Measurements from ENCODE around the gene OSBPL8.
"Not testable (repeated sequence)": the region's sequence is repeated elsewhere in the genome, so short reads cannot be mapped to it uniquely, and the experiment has no call there.

OSBPL8 gene

GRCh38 chr12:76332606-76333005 is 227.0 kb downstream of the OSBPL8 start:
- peaks cover 16% of the 10 kb centered on the region for H3K9me3 ChIP-seq (ENCODE audit: control insufficient read depth, insufficient read depth, low read depth, low read length)
- no peaks in the 10 kb centered on the region for H3K36me3 ChIP-seq (ENCODE audit: control insufficient read depth, insufficient read depth, low read length)
- no peaks in the 10 kb centered on the region for H3K4me1 ChIP-seq (ENCODE audit: control insufficient read depth, insufficient read depth, low read length)
- no peak overlapping the region for H3K4me3 ChIP-seq (ENCODE audit: low read depth, low read length)
- no peak overlapping the region for H3K27ac ChIP-seq (ENCODE audit: low read depth, low read length)
- no peaks in the 10 kb centered on the region for H3K27me3 ChIP-seq (ENCODE audit: control insufficient read depth, insufficient read depth, low read length)
- H3K9ac ChIP-seq (ENCODE audit: low read length): no peak overlapping the region

DNA sequence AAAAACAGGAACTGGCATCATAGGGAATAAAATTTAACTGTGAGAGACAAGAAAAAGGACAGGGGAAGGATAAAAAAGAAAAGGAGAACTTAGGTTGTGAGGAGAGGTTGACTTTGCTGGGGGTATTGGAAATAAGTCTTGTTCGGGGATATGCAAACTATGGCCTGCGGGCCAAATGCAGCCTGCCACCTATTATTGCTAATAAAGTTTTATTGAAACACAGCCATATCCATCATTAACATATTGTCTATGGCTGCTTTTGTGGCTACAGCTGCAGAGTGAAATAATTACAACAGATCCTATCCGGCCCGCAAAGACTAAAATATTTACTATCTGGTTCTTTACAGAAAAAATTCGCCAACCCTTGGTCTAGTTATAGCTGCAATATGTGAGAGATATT is 230.0 kb downstream of the OSBPL8 start:
- H3K36me3 ChIP-seq (ENCODE audit: control insufficient read depth, insufficient read depth, low read length): no peaks in the 10 kb centered on the region
- no peaks in the 10 kb centered on the region for H3K27me3 ChIP-seq (ENCODE audit: control insufficient read depth, insufficient read depth, low read length)
- H3K27ac ChIP-seq (ENCODE audit: low read depth, low read length): no peak overlapping the region
- H3K9me3 ChIP-seq (ENCODE audit: control insufficient read depth, insufficient read depth, low read depth, low read length): peaks cover 27% of the 10 kb centered on the region
- H3K9ac ChIP-seq (ENCODE audit: low read length): no peak overlapping the region
- H3K4me1 ChIP-seq (ENCODE audit: control insufficient read depth, insufficient read depth, low read length): no peaks in the 10 kb centered on the region
- H3K4me3 ChIP-seq (ENCODE audit: low read depth, low read length): no peak overlapping the region

DNA sequence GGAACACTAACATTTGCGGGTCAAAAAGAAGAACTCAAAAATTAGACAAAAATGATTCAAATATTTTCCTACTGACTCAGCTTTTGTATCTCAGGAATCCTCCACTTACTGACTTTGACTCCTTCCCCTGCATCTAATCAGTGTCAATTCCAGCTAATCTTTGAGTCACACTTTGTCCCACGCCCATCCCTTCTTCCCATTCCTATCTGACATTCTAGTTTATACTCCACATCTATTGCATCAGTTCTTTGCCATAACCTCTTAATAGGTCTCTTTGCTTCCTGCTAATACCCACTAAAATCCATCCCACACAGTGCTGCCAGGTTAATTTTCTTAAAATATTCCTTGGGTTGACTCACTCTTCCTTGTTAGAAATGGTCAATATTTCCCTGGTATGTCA is 230.4 kb downstream of the OSBPL8 start:
- Histone ChIP-seq H3K36me3 (ENCODE audit: control insufficient read depth, insufficient read depth, low read length) (no peaks in the 10 kb centered on the region), H3K4me1 (ENCODE audit: control insufficient read depth, insufficient read depth, low read length) (no peaks in the 10 kb centered on the region), H3K4me3 (ENCODE audit: low read depth, low read length) (no peak overlapping the region), H3K9me3 (ENCODE audit: control insufficient read depth, insufficient read depth, low read depth, low read length) (peaks cover 27% of the 10 kb centered on the region), H3K9ac (ENCODE audit: low read length) (no peak overlapping the region), H3K27ac (ENCODE audit: low read depth, low read length) (no peak overlapping the region), H3K27me3 (ENCODE audit: control insufficient read depth, insufficient read depth, low read length) (no peaks in the 10 kb centered on the region)

GRCh38 chr12:76319595-76320319 is 239.8 kb downstream of the OSBPL8 start:
- Histone ChIP-seq H3K9ac (ENCODE audit: low read length) (peak overlapping the region; percentile 39), H3K4me3 (ENCODE audit: low read depth, low read length) (peak overlapping the region; percentile 46)
- not testable (repeated sequence) for H3K4me1 ChIP-seq (ENCODE audit: control insufficient read depth, insufficient read depth, low read length); H3K27me3 ChIP-seq (ENCODE audit: control insufficient read depth, insufficient read depth, low read length); H3K27ac ChIP-seq (ENCODE audit: low read depth, low read length); H3K9me3 ChIP-seq (ENCODE audit: control insufficient read depth, insufficient read depth, low read depth, low read length); H3K36me3 ChIP-seq (ENCODE audit: control insufficient read depth, insufficient read depth, low read length)

GRCh38 chr12:76318773-76319594 is 240.6 kb downstream of the OSBPL8 start:
- no peaks in the 10 kb centered on the region for H3K4me1 ChIP-seq (ENCODE audit: control insufficient read depth, insufficient read depth, low read length)
- H3K27ac ChIP-seq (ENCODE audit: low read depth, low read length): no peak overlapping the region
- no peaks in the 10 kb centered on the region for H3K36me3 ChIP-seq (ENCODE audit: control insufficient read depth, insufficient read depth, low read length)
- no peak overlapping the region for H3K9ac ChIP-seq (ENCODE audit: low read length)
- H3K27me3 ChIP-seq (ENCODE audit: control insufficient read depth, insufficient read depth, low read length): no peaks in the 10 kb centered on the region
- H3K4me3 ChIP-seq (ENCODE audit: low read depth, low read length): peak overlapping the region; percentile 25; the same call in 1 of the 2 replicates
- H3K9me3 ChIP-seq (ENCODE audit: control insufficient read depth, insufficient read depth, low read depth, low read length): no peaks in the 10 kb centered on the region

GRCh38 chr12:76317976-76318375 is 241.6 kb downstream of the OSBPL8 start:
- Histone ChIP-seq H3K36me3 (ENCODE audit: control insufficient read depth, insufficient read depth, low read length) (no peaks in the 10 kb centered on the region), H3K9me3 (ENCODE audit: control insufficient read depth, insufficient read depth, low read depth, low read length) (no peaks in the 10 kb centered on the region), H3K4me1 (ENCODE audit: control insufficient read depth, insufficient read depth, low read length) (no peaks in the 10 kb centered on the region), H3K4me3 (ENCODE audit: low read depth, low read length) (no peak overlapping the region), H3K27me3 (ENCODE audit: control insufficient read depth, insufficient read depth, low read length) (no peaks in the 10 kb centered on the region), H3K9ac (ENCODE audit: low read length) (no peak overlapping the region), H3K27ac (ENCODE audit: low read depth, low read length) (no peak overlapping the region)

- Histone ChIP-seq H3K9ac (ENCODE audit: low read length) (no peak overlapping the region), H3K9me3 (ENCODE audit: control insufficient read depth, insufficient read depth, low read depth, low read length) (no peaks in the 10 kb centered on the region), H3K27me3 (ENCODE audit: control insufficient read depth, insufficient read depth, low read length) (no peaks in the 10 kb centered on the region), H3K4me1 (ENCODE audit: control insufficient read depth, insufficient read depth, low read length) (peaks cover 8% of the 10 kb centered on the region), H3K36me3 (ENCODE audit: control insufficient read depth, insufficient read depth, low read length) (no peaks in the 10 kb centered on the region), H3K4me3 (ENCODE audit: low read depth, low read length) (no peak overlapping the region), H3K27ac (ENCODE audit: low read depth, low read length) (no peak overlapping the region)
These were observed 243.1 kb downstream of the OSBPL8 start for GRCh38 chr12:76316468-76316867.

DNA sequence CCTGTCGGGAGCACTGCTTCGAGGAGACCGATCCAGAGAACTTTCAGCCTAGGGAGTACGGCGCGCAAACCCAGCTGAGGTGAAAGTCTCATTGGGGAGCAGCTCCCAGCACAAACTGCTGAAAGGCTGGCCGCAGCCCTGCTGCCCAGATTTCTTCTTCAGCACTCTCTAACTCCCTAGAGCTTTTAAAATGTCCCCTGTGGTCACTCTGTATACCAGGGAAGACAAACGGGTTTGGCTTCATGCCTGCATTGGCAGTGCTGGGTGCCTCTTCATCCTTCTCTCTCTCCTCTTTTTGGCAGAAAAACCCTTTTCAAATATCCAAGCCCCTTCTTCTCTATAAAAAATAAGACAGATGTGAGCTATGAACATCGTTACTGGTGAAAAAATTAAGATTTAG is 246.3 kb downstream of the OSBPL8 start:
- no peaks in the 10 kb centered on the region for H3K9me3 ChIP-seq (ENCODE audit: control insufficient read depth, insufficient read depth, low read depth, low read length)
- no peak overlapping the region for H3K27ac ChIP-seq (ENCODE audit: low read depth, low read length)
- H3K36me3 ChIP-seq (ENCODE audit: control insufficient read depth, insufficient read depth, low read length): no peaks in the 10 kb centered on the region
- H3K4me1 ChIP-seq (ENCODE audit: control insufficient read depth, insufficient read depth, low read length): peaks cover 8% of the 10 kb centered on the region
- no peak overlapping the region for H3K4me3 ChIP-seq (ENCODE audit: low read depth, low read length)
- H3K9ac ChIP-seq (ENCODE audit: low read length): no peak overlapping the region
- H3K27me3 ChIP-seq (ENCODE audit: control insufficient read depth, insufficient read depth, low read length): no peaks in the 10 kb centered on the region

DNA sequence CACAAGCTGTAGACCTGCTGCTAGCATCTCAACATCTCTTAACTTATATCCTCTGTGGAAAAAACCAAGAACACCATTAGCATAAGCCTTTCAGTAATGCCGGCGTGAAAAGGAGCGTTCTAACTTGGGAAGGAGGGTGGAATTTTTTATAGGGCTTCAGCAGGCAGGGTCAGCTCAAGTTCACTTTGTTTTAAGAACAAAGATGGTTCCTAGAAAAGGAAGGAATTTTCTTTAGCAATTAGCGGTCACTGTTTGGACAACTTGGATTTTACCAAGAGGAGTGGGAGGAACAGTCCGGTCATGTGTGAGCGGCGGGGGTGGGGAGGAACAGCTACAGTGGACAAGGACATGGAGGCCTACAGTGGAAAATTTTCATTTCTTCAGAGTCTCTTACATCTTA is 247.3 kb downstream of the OSBPL8 start:
- Histone ChIP-seq H3K4me3 (ENCODE audit: low read depth, low read length) (no peak overlapping the region), H3K27me3 (ENCODE audit: control insufficient read depth, insufficient read depth, low read length) (no peaks in the 10 kb centered on the region), H3K27ac (ENCODE audit: low read depth, low read length) (no peak overlapping the region), H3K9me3 (ENCODE audit: control insufficient read depth, insufficient read depth, low read depth, low read length) (no peaks in the 10 kb centered on the region), H3K36me3 (ENCODE audit: control insufficient read depth, insufficient read depth, low read length) (no peaks in the 10 kb centered on the region), H3K9ac (ENCODE audit: low read length) (no peak overlapping the region), H3K4me1 (ENCODE audit: control insufficient read depth, insufficient read depth, low read length) (peaks cover 8% of the 10 kb centered on the region)

GRCh38 chr12:76311796-76312195 is 247.8 kb downstream of the OSBPL8 start:
- no peak overlapping the region for H3K27ac ChIP-seq (ENCODE audit: low read depth, low read length)
- no peaks in the 10 kb centered on the region for H3K9me3 ChIP-seq (ENCODE audit: control insufficient read depth, insufficient read depth, low read depth, low read length)
- no peak overlapping the region for H3K4me3 ChIP-seq (ENCODE audit: low read depth, low read length)
- no peaks in the 10 kb centered on the region for H3K36me3 ChIP-seq (ENCODE audit: control insufficient read depth, insufficient read depth, low read length)
- H3K4me1 ChIP-seq (ENCODE audit: control insufficient read depth, insufficient read depth, low read length): peaks cover 8% of the 10 kb centered on the region
- no peaks in the 10 kb centered on the region for H3K27me3 ChIP-seq (ENCODE audit: control insufficient read depth, insufficient read depth, low read length)
- H3K9ac ChIP-seq (ENCODE audit: low read length): no peak overlapping the region

DNA sequence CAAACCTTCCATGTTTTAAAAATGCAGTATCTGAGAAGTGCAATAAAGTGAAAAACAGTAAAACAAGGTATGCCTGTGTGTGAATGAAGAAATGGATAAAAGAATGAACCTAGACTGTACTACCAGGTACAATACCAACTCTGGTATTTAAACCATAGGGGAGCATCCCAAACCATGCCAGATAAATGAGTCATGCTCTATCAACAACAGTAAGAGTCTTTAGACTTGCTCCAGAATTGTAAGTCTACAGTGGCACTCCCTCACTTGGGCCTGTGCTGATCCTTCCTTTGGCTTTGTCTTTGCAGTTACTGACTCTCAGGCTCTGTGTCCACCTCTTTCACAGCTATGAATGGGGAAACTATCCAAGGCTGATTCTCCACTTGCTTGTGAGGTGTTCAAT is 249.5 kb downstream of the OSBPL8 start:
- H3K9ac ChIP-seq (ENCODE audit: low read length): no peak overlapping the region
- H3K4me3 ChIP-seq (ENCODE audit: low read depth, low read length): no peak overlapping the region
- no peaks in the 10 kb centered on the region for H3K36me3 ChIP-seq (ENCODE audit: control insufficient read depth, insufficient read depth, low read length)
- H3K4me1 ChIP-seq (ENCODE audit: control insufficient read depth, insufficient read depth, low read length): peaks cover 8% of the 10 kb centered on the region
- H3K9me3 ChIP-seq (ENCODE audit: control insufficient read depth, insufficient read depth, low read depth, low read length): no peaks in the 10 kb centered on the region
- H3K27me3 ChIP-seq (ENCODE audit: control insufficient read depth, insufficient read depth, low read length): no peaks in the 10 kb centered on the region
- H3K27ac ChIP-seq (ENCODE audit: low read depth, low read length): no peak overlapping the region
